HG03558 (cell line): Measurements from ENCODE around the gene PSME3.

Source experiments
- ATAC-seq: cut with Tn5 transposase; IDR thresholded peaks from one replicate; pipeline ENCODE4 v1.9.1; 2021; ENCODE audit warnings: moderate number of reproducible peaks; ENCODE audit not compliant: unreplicated experiment; ENCODE audit errors: extremely low read depth

Gene PSME3

GRCh38 chr17:42832934-42833766 lies at the start of gene PSME3:
PSME3 (plus strand) TSS chr17:42833397; CDS start chr17:42833632, 235 bp downstream.
- peak; percentile 72 for ATAC-seq

- ATAC-seq, result no peak
These were observed 49.4 kb upstream of the PSME3 start for GRCh38 chr17:42783791-42784138.

DNA sequence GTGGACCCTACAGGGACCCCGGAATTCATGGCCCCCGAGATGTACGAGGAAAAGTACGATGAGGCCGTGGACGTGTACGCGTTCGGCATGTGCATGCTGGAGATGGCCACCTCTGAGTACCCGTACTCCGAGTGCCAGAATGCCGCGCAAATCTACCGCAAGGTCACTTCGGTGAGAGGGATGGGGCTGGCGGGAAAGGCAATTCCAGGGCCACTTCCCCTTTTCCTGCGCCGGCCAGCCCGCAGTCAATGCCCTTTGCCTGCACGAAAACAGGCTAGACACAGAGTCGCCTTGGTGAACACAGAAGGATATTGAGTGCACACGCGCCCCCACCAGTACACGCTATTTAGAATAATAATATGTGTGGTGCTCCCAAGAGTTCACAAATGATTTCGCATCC lies 48.8 kb upstream of the PSME3 start:
- no peak for ATAC-seq

GRCh38 chr17:42784811-42785592 lies 48.2 kb upstream of the PSME3 start:
- ATAC-seq, result no peak

- no peak for ATAC-seq
These were observed 45.9 kb upstream of the PSME3 start for GRCh38 chr17:42787266-42787665.

GRCh38 chr17:42791948-42792347 lies 41.2 kb upstream of the PSME3 start:
- ATAC-seq, result no peak

- ATAC-seq, result no peak
These were observed 40.7 kb upstream of the PSME3 start for GRCh38 chr17:42792545-42792944.

GRCh38 chr17:42795061-42795460 lies 38.1 kb upstream of the PSME3 start:
- ATAC-seq, result no peak

DNA sequence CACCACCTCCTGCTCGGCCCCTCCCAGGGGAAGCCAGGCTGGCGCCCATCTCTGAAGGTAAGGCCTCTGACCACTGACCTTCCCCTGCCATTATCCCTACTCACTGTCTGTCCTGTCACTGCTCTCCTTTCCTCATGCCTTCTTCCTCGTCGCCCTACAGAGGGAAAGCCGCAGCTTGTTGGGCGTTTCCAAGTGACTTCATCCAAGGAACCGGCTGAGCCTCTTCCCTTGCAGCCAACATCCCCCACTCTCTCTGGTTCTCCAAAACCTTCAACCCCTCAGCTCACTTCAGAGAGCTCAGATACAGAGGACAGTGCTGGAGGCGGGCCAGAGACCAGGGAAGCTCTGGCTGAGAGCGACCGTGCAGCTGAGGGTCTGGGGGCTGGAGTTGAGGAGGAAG lies 37.7 kb upstream of the PSME3 start:
- ATAC-seq, result no peak

DNA sequence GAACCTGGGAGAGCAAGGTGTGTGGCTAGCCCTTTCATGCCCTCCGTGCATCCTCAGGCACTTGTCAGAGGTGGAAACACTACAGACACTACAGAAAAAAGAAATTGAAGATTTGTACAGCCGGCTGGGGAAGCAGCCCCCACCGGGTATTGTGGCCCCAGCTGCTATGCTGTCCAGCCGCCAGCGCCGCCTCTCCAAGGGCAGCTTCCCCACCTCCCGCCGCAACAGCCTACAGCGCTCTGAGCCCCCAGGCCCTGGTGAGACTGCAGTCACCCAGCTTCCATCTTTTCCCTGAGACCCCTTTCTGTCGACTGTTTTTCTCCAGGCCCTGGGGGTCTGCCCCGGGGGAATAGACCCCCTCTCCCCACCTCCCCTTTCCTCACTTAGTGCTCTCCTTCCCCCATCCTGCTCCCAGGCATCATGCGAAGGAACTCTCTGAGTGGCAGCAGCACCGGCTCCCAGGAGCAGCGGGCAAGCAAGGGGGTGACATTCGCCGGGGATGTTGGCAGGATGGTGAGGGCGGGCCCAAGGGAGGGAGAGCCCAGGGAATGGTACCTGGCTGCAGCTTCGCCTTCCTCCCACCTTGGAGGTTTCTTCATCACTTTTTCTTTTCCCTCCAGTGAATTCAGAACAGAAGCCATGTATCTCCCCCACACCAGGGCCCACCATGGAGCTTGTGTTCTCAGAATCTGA lies 37.0 kb upstream of the PSME3 start:
- ATAC-seq, result no peak

DNA sequence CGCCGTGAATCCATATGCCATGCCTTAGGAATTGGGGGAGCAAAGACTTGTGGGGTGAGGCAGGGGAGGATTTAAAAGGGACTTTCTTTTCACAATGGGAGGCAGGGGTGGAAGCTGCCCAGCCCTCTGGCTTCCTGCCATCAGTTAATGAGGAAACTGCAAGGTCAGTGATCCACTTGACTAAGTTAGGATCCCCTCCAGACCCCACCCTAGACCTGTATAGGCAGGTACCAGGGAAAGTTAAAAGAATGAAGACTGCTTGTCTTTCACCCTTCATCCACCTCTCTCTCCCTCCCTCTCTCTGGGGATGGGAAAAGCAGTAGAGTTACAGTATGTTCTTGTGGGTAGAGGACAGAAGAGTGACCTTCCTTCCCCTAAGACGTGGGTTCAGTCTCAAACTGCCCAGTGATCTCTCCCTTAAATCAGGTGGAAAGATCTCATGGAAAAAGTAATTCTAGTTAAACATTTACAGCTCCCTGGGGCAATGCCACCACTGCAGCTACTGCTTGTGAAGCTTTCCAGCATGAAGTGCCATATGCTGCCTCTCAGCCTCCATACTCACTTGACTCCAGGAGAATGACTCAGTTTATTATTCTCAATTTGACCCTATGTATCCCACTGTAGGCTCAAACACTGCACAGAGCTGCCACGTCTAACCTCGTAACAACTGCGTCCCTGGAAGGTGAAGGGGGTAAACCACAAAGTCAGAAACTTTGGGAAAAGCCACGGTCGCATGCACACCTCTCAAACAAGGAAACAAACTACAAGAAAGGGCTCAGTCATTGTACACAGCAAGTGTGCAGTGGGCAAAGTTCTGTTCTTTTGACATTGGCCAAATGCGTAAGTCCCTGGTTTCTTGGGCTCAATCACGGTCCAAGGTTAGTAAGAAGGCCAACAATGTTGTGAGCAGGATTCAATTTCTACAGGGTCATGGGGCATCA lies 35.9 kb upstream of the PSME3 start:
- no peak for ATAC-seq

GRCh38 chr17:42798011-42798382 lies 35.2 kb upstream of the PSME3 start:
- no peak for ATAC-seq

DNA sequence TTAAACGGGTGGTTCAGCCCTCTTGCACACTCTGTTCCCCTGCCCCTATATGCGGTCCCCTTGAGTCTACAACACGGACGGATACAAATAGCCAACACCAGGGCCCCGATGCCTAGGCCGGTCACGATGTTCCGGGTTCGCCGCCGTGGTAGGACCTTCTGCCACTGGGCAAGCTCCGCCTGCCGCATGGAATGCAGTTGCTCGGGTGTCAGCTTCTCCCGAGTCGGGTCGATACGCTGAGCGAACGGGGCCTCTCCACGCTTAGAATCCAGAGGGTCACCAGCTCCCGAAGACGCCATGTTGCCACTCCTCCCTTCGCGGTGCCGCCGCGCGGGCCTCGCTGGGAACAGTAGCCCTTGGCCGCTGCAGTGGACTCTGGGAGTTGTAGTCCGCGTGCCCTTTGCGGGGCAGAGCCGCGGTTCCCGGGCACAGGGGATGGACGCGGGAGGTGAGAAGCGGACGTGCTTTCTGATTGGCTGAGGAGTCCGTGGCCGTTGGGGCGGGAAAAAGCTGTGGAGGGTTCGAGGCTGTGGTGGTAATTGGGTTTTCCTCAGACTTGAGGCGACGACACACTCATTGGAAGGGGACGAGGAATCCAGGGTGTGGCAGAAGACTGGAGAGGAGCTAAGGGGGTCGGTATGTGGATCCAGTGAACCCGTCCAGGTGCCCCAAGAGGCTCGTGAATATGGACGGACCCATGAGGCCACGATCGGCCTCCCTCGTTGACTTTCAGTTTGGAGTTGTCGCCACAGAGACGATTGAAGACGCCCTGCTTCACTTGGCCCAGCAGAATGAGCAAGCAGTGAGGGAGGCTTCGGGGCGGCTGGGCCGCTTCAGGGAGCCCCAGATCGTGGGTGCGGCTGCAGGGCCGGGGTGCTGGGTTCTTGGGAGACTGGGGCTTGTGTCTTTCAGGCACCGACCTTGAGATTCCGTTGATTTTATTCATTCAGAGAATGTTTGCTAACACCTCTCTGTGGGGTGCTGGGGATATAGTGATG lies 34.5 kb upstream of the PSME3 start, which contains the start of the genes CNTD1 and COA3:
Gene CNTD1 (plus strand): TSS at position 479 of the 998 bp plus-strand sequence. CDS start 207 bp downstream, at position 686.
Gene COA3 (minus strand): TSS at position 322 of the 998 bp plus-strand sequence. CDS start 23 bp downstream, at position 299.
- ATAC-seq, result no peak

- ATAC-seq, result no peak
These were observed 29.9 kb upstream of the PSME3 start for GRCh38 chr17:42803074-42803883.

DNA sequence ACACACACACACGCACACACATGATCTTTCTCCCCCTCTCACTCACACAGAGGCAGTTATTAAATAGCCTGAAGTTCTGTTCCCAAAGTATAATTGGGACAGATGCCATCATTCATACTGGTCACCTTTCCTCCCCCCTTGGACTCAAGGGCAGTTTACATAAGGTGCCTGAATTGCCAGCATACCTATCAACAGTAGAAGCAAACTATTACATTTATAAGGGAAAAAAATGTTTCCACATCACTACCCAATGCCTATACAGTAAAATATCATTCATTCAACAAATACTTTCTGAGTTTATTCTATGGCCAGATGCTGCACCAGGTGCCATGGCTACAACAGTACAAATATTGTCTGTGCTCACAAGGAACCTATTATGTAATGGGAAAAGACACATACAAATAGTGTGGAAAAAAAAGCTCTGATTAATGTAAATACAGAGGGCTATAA lies 28.3 kb upstream of the PSME3 start:
- no peak for ATAC-seq

DNA sequence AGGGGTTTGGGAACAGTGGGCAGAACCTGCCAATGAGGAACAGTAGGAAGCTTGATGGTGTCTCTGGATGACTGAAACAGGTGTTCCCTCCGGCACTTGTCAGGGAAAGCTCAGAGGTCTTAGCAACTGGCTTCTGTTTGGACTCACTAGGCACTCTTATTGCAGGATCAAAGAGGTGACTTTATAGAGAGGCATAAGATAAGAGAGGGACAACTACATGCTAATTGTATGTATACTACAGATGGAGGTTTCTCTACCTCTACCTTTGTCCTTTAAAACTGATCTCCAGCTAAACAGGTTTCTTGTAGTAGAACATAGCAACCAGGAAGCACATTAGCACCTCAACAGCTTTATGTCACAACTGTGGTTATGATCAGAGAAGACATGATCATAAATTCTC lies 26.9 kb upstream of the PSME3 start:
- ATAC-seq, result no peak

DNA sequence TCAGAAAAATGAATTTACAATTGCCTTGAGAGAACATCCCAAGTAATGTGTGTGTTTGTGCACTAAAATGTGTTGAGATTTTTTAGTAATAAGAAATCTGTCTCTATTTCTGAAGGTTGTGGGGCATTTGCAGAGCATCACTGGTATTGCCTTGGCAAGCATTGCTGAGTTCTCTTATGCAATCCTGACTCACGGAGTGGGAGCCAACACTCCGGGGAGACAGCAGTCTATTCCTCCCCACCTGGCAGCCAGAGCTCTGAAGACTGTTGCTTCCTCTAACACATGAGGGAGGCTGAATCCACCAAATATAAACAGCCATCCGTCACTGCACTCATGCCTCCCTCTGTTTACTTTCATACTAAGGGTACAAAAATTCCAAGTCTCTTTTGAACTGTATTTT lies 23.9 kb upstream of the PSME3 start:
- ATAC-seq, result no peak
